HFF-Myc (cell line): ENCODE data around the gene UCK1.

ENCODE experiments used
- DNase-seq: peaks from one replicate; pipeline ENCODE4 v3.0.0-alpha.2; 2011; ENCODE audit warnings: low read depth; ENCODE audit errors: extremely low read depth
- H3K4me3 ChIP-seq: replicated peaks from 2 replicates; pipeline ENCODE4 v1.5.1; 2011; ENCODE audit warnings: low read depth, mild to moderate bottlenecking, control low read depth, low read length
- TF ChIP-seq, protein P1 (sequence below): IDR thresholded peaks from 2 replicates; pipeline ENCODE4 v1.5.1; 2012; ENCODE audit warnings: mild to moderate bottlenecking, low read depth, low read length, control low read depth; ENCODE audit errors: missing control alignments

Gene UCK1

DNA sequence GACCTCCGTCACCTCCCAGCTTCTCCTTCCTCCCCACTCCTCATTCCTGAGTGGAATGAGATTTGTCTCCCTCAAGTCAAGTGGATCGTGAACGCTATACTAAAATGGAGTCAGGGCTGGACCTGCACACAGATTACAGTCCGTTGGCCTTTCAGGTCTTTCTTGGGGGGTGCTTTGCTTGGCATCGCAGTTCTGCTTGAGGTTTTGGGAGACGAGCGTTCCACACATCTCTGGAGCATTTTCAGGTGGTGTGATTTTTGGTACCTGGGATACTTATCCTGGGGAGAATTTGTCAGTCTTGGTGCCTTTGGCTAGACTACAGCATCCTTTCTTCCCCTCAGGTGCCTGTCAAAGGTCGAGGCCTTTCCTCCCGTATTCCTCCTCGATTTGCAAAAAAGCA lies 52.2 kb downstream of the UCK1 start:
- DNase-seq: no peak
- no peak overlapping the region for H3K4me3 ChIP-seq
- TF ChIP-seq, protein P1, sequence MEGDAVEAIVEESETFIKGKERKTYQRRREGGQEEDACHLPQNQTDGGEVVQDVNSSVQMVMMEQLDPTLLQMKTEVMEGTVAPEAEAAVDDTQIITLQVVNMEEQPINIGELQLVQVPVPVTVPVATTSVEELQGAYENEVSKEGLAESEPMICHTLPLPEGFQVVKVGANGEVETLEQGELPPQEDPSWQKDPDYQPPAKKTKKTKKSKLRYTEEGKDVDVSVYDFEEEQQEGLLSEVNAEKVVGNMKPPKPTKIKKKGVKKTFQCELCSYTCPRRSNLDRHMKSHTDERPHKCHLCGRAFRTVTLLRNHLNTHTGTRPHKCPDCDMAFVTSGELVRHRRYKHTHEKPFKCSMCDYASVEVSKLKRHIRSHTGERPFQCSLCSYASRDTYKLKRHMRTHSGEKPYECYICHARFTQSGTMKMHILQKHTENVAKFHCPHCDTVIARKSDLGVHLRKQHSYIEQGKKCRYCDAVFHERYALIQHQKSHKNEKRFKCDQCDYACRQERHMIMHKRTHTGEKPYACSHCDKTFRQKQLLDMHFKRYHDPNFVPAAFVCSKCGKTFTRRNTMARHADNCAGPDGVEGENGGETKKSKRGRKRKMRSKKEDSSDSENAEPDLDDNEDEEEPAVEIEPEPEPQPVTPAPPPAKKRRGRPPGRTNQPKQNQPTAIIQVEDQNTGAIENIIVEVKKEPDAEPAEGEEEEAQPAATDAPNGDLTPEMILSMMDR: no peak

DNA sequence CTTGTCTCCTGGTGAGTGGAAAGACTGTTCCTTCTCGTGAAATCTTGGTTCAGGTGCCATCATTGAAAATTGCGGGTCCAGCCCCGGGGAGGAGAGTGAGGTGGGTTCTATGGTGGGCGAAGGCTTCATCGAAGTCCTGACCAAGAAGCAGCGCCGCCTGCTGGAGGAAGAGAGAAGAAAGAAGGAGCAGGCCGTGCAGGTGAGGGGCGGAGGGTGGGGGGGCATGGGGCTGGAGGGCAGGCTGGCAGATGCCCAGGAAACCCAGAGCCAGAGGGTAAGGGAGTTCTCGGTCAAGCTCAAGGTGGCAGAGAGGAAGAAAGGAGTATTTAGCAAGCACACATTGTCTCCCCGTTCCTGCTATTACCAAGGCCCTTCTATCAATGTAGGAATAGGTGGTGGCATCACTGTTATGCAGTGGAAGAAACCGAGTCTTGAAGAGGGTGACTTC lies 52.6 kb downstream of the UCK1 start:
- H3K4me3 ChIP-seq: no peak overlapping the region
- TF ChIP-seq, protein P1: peak; percentile 64
- DNase-seq: no peak

DNA sequence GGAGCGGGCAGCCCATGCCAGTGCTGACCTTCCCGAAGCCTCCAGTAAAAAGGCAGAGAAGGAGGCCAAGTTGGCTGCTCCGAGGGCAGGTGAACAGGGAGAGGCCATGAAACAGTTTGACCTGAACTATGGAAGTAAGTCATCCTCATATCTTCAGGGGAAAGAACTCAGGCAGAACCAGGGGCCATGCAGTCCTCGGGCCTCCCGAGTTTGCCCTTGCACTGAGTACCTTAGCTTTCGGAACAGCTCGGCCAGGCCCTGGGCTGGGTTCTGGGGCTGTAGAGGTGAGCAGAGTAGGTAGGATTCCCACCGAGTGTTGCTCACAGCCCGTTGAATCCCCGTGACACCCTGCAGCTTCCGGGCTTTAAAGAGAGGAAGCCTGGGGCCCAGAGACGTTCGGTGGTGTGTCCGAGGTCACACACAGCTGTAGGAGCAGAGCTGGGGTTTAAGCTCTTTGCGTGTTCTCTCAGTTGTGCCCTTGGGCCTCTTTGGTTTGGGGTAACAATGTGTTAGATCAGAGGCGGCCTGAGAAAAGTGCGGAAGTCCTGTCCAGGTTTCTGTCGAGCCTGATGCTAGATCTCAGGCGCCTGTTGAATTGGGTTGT lies 53.1 kb downstream of the UCK1 start:
- no peak for DNase-seq
- TF ChIP-seq, protein P1: no peak
- no peak overlapping the region for H3K4me3 ChIP-seq

DNA sequence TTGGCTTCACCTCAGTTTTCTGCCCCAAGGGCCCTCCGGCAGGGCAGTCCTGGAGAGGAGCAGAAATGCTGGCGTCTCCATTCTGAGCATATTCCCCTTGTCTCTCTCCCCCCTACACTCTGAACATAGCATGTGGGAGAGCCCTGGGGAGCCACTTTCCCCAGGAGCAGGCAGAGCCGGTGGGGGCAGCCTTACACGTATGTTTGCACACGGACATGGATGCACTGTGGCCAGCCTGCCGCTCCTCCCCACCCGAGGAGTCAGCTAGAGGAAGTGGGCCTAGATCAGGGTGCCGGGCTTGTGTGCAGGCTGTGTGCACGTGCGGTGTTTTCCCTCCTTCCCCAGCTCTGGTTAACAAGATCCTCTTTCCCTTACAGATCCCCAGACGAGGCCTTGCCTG lies 53.7 kb downstream of the UCK1 start:
- DNase-seq: no peak
- H3K4me3 ChIP-seq: no peak overlapping the region
- TF ChIP-seq, protein P1: no peak

DNA sequence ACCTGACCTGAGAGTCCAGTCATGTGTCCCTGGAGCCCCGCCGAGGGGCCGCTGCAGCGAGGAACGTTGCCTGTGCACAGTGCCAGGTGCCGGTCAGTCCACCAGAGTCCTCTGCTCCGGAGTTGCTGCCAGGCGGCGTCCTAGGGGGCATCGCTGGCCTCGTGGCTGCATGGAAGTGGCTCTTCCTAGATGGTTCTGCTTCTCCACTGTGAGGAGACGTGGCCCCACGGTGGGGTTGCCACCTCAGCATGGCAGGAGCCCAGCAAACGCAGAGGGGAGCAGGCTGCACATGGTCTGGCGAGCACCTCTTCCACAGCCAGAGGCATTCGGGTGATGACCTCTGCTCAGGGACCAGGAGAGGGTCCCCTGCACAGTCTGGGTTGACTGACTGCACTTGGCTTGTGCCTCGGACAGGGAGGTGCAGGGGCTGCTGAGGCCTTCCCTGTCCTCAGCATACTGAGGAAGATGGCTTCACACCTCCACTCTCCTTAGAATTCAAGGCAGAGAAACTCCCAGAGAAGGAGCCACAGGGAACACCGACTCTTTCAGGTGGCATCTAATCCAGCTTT lies 54.2 kb downstream of the UCK1 start:
- TF ChIP-seq, protein P1: no peak
- H3K4me3 ChIP-seq: no peak overlapping the region
- DNase-seq: no peak

DNA sequence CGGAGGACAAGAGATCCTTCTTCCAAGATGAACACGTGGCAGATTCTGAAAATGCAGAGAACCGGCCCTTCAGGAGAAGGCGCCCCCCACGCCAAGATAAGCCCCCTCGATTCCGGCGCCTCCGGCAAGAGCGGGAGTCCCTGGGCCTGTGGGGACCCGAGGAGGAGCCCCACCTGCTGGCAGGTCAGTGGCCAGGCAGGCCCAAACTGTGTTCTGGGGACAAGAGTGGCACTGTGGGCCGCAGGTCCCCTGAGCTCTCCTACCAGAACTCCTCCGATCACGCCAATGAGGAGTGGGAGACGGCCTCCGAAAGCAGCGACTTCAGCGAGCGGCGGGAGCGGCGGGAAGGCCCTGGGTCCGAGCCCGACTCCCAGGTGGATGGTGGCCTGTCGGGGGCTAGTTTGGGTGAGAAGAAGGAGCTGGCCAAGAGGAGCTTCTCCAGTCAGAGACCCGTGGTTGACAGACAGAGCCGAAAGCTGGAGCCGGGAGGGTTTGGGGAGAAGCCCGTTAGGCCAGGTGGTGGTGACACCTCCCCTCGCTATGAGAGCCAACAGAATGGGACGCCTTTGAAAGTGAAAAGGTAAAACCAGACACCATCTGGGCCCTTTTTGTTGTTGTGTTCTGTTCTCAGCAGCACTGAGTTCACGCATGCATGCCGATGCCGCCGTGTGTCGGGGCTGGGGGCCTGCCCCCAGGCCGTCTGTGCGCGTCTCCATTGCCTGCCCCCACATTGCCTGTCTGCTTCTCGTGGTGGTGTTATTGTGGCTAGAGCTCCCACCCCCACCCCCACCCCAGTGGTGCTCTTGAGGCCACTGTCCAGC lies 54.9 kb downstream of the UCK1 start:
- TF ChIP-seq, protein P1: peak; percentile 42
- H3K4me3 ChIP-seq: no peak overlapping the region
- DNase-seq: no peak
